T-helper 2 cell treated with Interferon-gamma antibody and Interleukin-4, amounts not matched to agents 100 ng/mL and 5 ng/mL, for 36 hours (primary cell): ENCODE measurements around the gene UCHL3. TPM values are rescaled to one million over a fixed set of nuclear protein-coding genes. Genes with fewer than 3 reads are reported as not detected.

Experiments used
- total RNA-seq: library from RNA; stranded (reverse); gene quantifications from 2 replicates; pipeline ENCODE4 v1.2.3, GENCODE V29; 2022

UCHL3 gene
- total RNA-seq, 1 donor from 2014 or later = 37.9 TPM

Other genes starting within 250 kb of the UCHL3 start
- 23.3 and 24.8 TPM in 2 replicates for gene TBC1D4, start 67.6 kb upstream of the UCHL3 start, total RNA-seq
- gene COMMD6, start 11.9 kb upstream of the UCHL3 start, total RNA-seq = 129 and 131 TPM in 2 replicates
- 13.5 and 15.2 TPM in 2 replicates for gene LMO7, start 86.5 kb downstream of the UCHL3 start, total RNA-seq